Dendritic cell treated with granulocyte-macrophage colony-stimulating factor and Interleukin-4, amounts not matched to agents 40 ng/mL and 50 ng/mL, for 4 days (primary cell): ENCODE data around the gene THADA.
"Not testable (repeated sequence)": the region's sequence is repeated elsewhere in the genome, so short reads cannot be mapped to it uniquely, and the experiment has no call there.

Source experiments
- H3K27ac Mint-ChIP-seq: one replicate; pipeline ENCODE4 v1.8.0; 2022; ENCODE audit warnings: mild to moderate bottlenecking, mixed read lengths
- H3K27me3 Mint-ChIP-seq: one replicate; pipeline ENCODE4 v1.8.0; 2022; ENCODE audit warnings: mild to moderate bottlenecking, mixed read lengths
- H3K36me3 Mint-ChIP-seq: one replicate; pipeline ENCODE4 v1.8.0; 2022; ENCODE audit warnings: low read depth, mixed read lengths
- H3K4me1 Mint-ChIP-seq: one replicate; pipeline ENCODE4 v1.8.0; 2022; ENCODE audit warnings: low read depth, mixed read lengths
- H3K4me3 Mint-ChIP-seq: one replicate; pipeline ENCODE4 v1.8.0; 2022; ENCODE audit warnings: mild to moderate bottlenecking, moderate library complexity, mixed read lengths
- H3K9me3 Mint-ChIP-seq: one replicate; pipeline ENCODE4 v1.8.0; 2022; ENCODE audit warnings: mixed read lengths
- intact Hi-C: fragments of 100-400 bp; cut with micrococcal nuclease; formaldehyde crosslinking; loops from one replicate; pipeline ENCODE4 v1.15.0; 2022

Gene THADA

GRCh38 chr2:43595603-43596412, at the start of gene THADA:
TSS of gene THADA (minus strand) at chr2:43596038. CDS start at chr2:43592392, 3,646 bp downstream.
- intact Hi-C loops = no loop called here

GRCh38 chr2:43643680-43644079, 47.8 kb upstream of the THADA start:
- Mint-ChIP-seq H3K27ac (no peak overlapping the region), H3K9me3 (peaks cover 8% of the 10 kb centered on the region), H3K4me1 (no peaks in the 10 kb centered on the region), H3K27me3 (peaks cover 6% of the 10 kb centered on the region), H3K4me3 (no peak overlapping the region), H3K36me3 (no peaks in the 10 kb centered on the region)
- intact Hi-C loops = no loop called here

More at GRCh38 chr2:43595603-43596412, at the start of gene THADA:
- Mint-ChIP-seq H3K4me3 (peak within 1 kb of the TSS; percentile 87), H3K36me3 (peaks cover 16% of the 10 kb centered on the region), H3K27me3 (peaks cover 4% of the 10 kb centered on the region), H3K9me3 (no peaks in the 10 kb centered on the region), H3K4me1 (peaks cover 24% of the 10 kb centered on the region), H3K27ac (peak within 1 kb of the TSS; percentile 98)

- intact Hi-C loops = no loop called here
- Mint-ChIP-seq H3K4me1 (peaks cover 8% of the 10 kb centered on the region), H3K36me3 (no peaks in the 10 kb centered on the region), H3K27ac (no peak overlapping the region), H3K9me3 (peaks cover 8% of the 10 kb centered on the region), H3K4me3 (no peak overlapping the region), H3K27me3 (peaks cover 15% of the 10 kb centered on the region)
These were observed 46.5 kb upstream of the THADA start for GRCh38 chr2:43642363-43642762.

- Mint-ChIP-seq H3K27me3 (peaks cover 60% of the 10 kb centered on the region), H3K36me3 (no peaks in the 10 kb centered on the region), H3K9me3 (peaks cover 8% of the 10 kb centered on the region), H3K4me1 (peaks cover 15% of the 10 kb centered on the region), H3K4me3 (peak within 1 kb of the TSS; percentile 70), H3K27ac (no peak within 1 kb of the TSS)
- intact Hi-C loops = no loop called here
These were observed 41.4 kb upstream of the THADA start, which contains the start of gene PLEKHH2 for GRCh38 chr2:43637030-43637803. TSS of gene PLEKHH2 (plus strand) at chr2:43637260. CDS start at chr2:43644674, 7,414 bp downstream.

GRCh38 chr2:43636621-43637020, 40.8 kb upstream of the THADA start:
- H3K4me1 Mint-ChIP-seq = peaks cover 15% of the 10 kb centered on the region
- H3K9me3 Mint-ChIP-seq = peaks cover 8% of the 10 kb centered on the region
- H3K27ac Mint-ChIP-seq = no peak overlapping the region
- intact Hi-C loops = no loop called here
- H3K27me3 Mint-ChIP-seq = peaks cover 63% of the 10 kb centered on the region
- peak overlapping the region; percentile 70 for H3K4me3 Mint-ChIP-seq
- no peaks in the 10 kb centered on the region for H3K36me3 Mint-ChIP-seq

GRCh38 chr2:43636153-43636552, 40.3 kb upstream of the THADA start:
- H3K36me3 Mint-ChIP-seq, H3K27ac Mint-ChIP-seq, H3K4me3 Mint-ChIP-seq, H3K9me3 Mint-ChIP-seq, intact Hi-C loops: not testable (repeated sequence)
- H3K4me1 Mint-ChIP-seq = peaks cover 15% of the 10 kb centered on the region
- peaks cover 66% of the 10 kb centered on the region for H3K27me3 Mint-ChIP-seq

- Mint-ChIP-seq H3K36me3 (no peaks in the 10 kb centered on the region), H3K4me1 (peaks cover 15% of the 10 kb centered on the region), H3K4me3 (no peak overlapping the region), H3K27ac (no peak overlapping the region), H3K9me3 (peaks cover 8% of the 10 kb centered on the region), H3K27me3 (peaks cover 65% of the 10 kb centered on the region)
- intact Hi-C loops = no loop called here
These were observed 38.9 kb upstream of the THADA start for GRCh38 chr2:43634604-43635306.

GRCh38 chr2:43631618-43632317, 35.9 kb upstream of the THADA start:
- H3K9me3 Mint-ChIP-seq = no peaks in the 10 kb centered on the region
- H3K4me3 Mint-ChIP-seq = no peak overlapping the region
- H3K4me1 Mint-ChIP-seq = peaks cover 5% of the 10 kb centered on the region
- H3K36me3 Mint-ChIP-seq = no peaks in the 10 kb centered on the region
- peaks cover 49% of the 10 kb centered on the region for H3K27me3 Mint-ChIP-seq
- intact Hi-C loops = no loop called here
- no peak overlapping the region for H3K27ac Mint-ChIP-seq

GRCh38 chr2:43622931-43623451, 27.2 kb upstream of the THADA start:
- Mint-ChIP-seq H3K4me3 (no peak overlapping the region), H3K27ac (no peak overlapping the region), H3K36me3 (no peaks in the 10 kb centered on the region), H3K27me3 (peaks cover 15% of the 10 kb centered on the region), H3K4me1 (no peaks in the 10 kb centered on the region), H3K9me3 (no peaks in the 10 kb centered on the region)
- intact Hi-C loops = no loop called here

GRCh38 chr2:43619511-43619910, 23.7 kb upstream of the THADA start:
- intact Hi-C loops = no loop called here
- H3K36me3 Mint-ChIP-seq = no peaks in the 10 kb centered on the region
- H3K27ac Mint-ChIP-seq = no peak overlapping the region
- H3K4me1 Mint-ChIP-seq = no peaks in the 10 kb centered on the region
- H3K4me3 Mint-ChIP-seq = no peak overlapping the region
- no peaks in the 10 kb centered on the region for H3K9me3 Mint-ChIP-seq
- H3K27me3 Mint-ChIP-seq = peaks cover 15% of the 10 kb centered on the region

- no peaks in the 10 kb centered on the region for H3K36me3 Mint-ChIP-seq
- peaks cover 5% of the 10 kb centered on the region for H3K4me1 Mint-ChIP-seq
- no peak overlapping the region for H3K27ac Mint-ChIP-seq
- H3K4me3 Mint-ChIP-seq = no peak overlapping the region
- peaks cover 12% of the 10 kb centered on the region for H3K27me3 Mint-ChIP-seq
- H3K9me3 Mint-ChIP-seq = no peaks in the 10 kb centered on the region
- intact Hi-C loops = no loop called here
These were observed 21.3 kb upstream of the THADA start for GRCh38 chr2:43616967-43617680.

- intact Hi-C loops = no loop called here
- Mint-ChIP-seq H3K27ac (no peak overlapping the region), H3K4me1 (peaks cover 7% of the 10 kb centered on the region), H3K36me3 (no peaks in the 10 kb centered on the region), H3K4me3 (no peak overlapping the region), H3K27me3 (peaks cover 4% of the 10 kb centered on the region), H3K9me3 (no peaks in the 10 kb centered on the region)
These were observed 17.1 kb upstream of the THADA start for GRCh38 chr2:43612944-43613343.
